Measurements from ENCODE around the gene OTUD5. TPM values are rescaled to one million over a fixed set of nuclear protein-coding genes. Genes with fewer than 3 reads are reported as not detected.
"Not testable (repeated sequence)": the region's sequence is repeated elsewhere in the genome, so short reads cannot be mapped to it uniquely, and the experiment has no call there.

Gene OTUD5
- polyA plus RNA-seq, 1 experiment: 53.6 TPM

DNA sequence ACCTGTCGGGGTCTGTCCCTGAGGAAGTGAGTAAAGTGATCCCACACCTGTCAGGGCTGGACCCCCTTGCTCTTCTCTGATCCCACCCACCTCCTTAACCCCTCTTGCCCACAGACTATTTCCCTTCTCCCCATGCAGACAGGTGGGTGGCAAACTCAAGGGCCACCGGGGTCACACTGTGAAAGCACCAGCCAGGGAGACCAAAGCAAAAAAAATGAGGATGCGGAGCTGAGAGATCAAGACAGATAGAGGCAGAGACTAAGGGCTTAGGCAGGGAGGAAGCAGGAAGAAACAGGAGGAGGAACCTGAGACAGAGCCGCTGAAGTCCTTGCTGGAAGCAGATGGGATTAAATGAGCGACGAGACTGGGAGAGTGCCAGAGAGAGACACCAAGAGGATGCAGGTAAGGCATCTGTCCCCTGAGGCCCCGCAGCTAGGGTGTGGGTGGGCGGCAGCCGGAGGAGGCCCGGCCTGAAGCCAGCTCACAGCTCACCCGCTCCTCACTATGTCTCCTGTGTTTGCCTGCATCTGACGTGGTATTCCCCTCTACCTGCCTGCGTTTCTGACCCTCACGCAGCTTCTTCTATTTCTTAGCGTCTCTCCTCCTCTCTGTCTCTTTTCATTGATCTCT is 67.0 kb downstream of the OTUD5 start:
- no peaks in the 10 kb centered on the region for H3K27me3 ChIP-seq (ENCODE audit: control insufficient read depth, insufficient read depth, low read length)
- no peak for DNase-seq (ENCODE audit: low read depth)
- TF ChIP-seq, protein P1, sequence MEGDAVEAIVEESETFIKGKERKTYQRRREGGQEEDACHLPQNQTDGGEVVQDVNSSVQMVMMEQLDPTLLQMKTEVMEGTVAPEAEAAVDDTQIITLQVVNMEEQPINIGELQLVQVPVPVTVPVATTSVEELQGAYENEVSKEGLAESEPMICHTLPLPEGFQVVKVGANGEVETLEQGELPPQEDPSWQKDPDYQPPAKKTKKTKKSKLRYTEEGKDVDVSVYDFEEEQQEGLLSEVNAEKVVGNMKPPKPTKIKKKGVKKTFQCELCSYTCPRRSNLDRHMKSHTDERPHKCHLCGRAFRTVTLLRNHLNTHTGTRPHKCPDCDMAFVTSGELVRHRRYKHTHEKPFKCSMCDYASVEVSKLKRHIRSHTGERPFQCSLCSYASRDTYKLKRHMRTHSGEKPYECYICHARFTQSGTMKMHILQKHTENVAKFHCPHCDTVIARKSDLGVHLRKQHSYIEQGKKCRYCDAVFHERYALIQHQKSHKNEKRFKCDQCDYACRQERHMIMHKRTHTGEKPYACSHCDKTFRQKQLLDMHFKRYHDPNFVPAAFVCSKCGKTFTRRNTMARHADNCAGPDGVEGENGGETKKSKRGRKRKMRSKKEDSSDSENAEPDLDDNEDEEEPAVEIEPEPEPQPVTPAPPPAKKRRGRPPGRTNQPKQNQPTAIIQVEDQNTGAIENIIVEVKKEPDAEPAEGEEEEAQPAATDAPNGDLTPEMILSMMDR (IDR thresholded peaks at IDR 0.05; ENCODE audit: insufficient read depth, low read depth, low read length): no peak
- ChIA-PET POLR2A (no interaction called here), CTCF (interaction anchor here (1.1 kb wide), 1 partner anchor 21 kb away, joined by 3 read pairs; the partner anchor contains the start of gene SLC35A2)
- H3K36me3 ChIP-seq (ENCODE audit: control insufficient read depth, insufficient read depth, low read length): peaks cover 6% of the 10 kb centered on the region; the same call in 1 of the 2 replicates
- peak overlapping the region; percentile 51 for H3K4me3 ChIP-seq (ENCODE audit: low read depth, low read length)

DNA sequence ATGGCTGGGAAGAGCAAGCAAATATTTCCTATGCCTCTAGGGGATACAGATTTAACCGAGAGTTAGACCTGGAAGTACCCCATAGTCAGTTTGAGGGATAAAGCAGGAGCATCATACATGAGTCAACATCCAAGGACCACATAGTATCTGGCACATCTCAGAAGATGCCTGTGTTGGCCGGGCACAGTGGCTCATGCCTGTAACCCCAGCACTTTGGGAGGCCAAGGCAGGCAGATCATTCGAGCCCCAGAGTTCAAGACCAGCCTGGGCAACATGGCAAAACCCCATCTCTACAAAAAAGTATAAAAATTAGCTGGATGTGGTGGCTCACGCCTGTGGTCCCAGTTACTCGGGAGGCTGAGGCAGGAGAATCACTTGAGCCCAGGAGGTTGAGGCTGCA is 70.8 kb downstream of the OTUD5 start:
- H3K36me3 ChIP-seq (ENCODE audit: control insufficient read depth, insufficient read depth, low read length); DNase-seq (ENCODE audit: low read depth); H3K27me3 ChIP-seq (ENCODE audit: control insufficient read depth, insufficient read depth, low read length); CTCF ChIA-PET; POLR2A ChIA-PET; H3K4me3 ChIP-seq (ENCODE audit: low read depth, low read length): not testable (repeated sequence)

DNA sequence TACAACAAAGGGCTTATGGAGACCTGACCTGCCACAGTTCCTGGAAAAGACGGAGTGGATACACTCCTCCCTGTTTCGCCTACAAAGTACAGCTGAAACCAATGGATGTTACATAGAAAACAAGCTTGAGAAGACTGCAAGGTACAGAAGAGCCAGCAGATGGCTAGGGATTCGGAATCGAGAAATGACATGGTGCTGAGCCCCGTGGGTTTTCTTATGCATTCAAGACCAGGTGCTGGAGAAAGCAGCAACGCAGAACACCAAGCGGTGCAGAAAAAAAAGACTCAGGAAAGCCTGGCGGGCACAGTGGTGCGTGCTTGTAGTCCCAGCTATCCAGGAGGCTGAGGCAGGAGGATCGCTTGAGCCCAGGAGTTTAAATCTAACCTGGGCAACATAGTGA is 73.7 kb downstream of the OTUD5 start:
- TF ChIP-seq, protein P1 (IDR thresholded peaks at IDR 0.05; ENCODE audit: insufficient read depth, low read depth, low read length): no peak
- no peak overlapping the region for H3K4me3 ChIP-seq (ENCODE audit: low read depth, low read length)
- ChIA-PET POLR2A (no interaction called here), CTCF (no interaction called here)
- no peaks in the 10 kb centered on the region for H3K27me3 ChIP-seq (ENCODE audit: control insufficient read depth, insufficient read depth, low read length)
- no peak for DNase-seq (ENCODE audit: low read depth)
- H3K36me3 ChIP-seq (ENCODE audit: control insufficient read depth, insufficient read depth, low read length): no peaks in the 10 kb centered on the region

DNA sequence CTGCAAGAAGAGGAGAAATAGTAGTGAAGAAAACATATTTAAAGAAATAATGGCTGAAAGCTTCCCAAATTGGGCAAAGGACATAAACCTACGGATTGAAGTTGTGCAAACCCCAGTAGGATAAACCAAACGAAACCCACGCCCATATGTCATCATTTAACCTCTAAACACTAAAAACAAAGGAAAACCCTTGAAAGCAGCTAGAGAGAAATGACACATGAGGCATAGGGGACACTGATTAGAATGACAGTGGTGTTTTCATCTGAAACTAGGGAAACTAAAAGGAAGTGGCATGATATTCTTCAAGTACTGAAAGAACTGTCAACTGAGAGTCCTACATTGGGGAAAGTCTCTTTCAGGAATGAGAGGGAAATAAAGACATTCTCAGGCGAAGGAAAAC is 80.5 kb downstream of the OTUD5 start:
- CTCF ChIA-PET; H3K4me3 ChIP-seq (ENCODE audit: low read depth, low read length); DNase-seq (ENCODE audit: low read depth); H3K36me3 ChIP-seq (ENCODE audit: control insufficient read depth, insufficient read depth, low read length); POLR2A ChIA-PET; H3K27me3 ChIP-seq (ENCODE audit: control insufficient read depth, insufficient read depth, low read length): not testable (repeated sequence)

Small RNA genes lying within 50 kb of the gene (small RNA-seq; reads per million reads assigned to genes)
- gene RNU6-722P (ENCODE audit: insufficient read length, low read depth, low replicate concordance): not detected

Other genes with a start within 250 kb of the OTUD5 start
- gene GLOD5, start 195.9 kb downstream of the OTUD5 start, polyA plus RNA-seq (2011; rRNA removed): not detected in 2 replicates
- gene GATA1, start 171.0 kb downstream of the OTUD5 start, polyA plus RNA-seq (2011; rRNA removed): not detected in 2 replicates
- gene HDAC6, start 155.5 kb downstream of the OTUD5 start, polyA plus RNA-seq (2011; rRNA removed): 22.5 and 32.1 TPM in 2 replicates
- not detected in 2 replicates for gene ERAS, start 131.1 kb downstream of the OTUD5 start, polyA plus RNA-seq (2011; rRNA removed)
- not detected in 2 replicates for gene PCSK1N, start 122.0 kb downstream of the OTUD5 start, polyA plus RNA-seq (2011; rRNA removed)
- 50.2 and 68.4 TPM in 2 replicates for gene TIMM17B, start 59.8 kb downstream of the OTUD5 start, polyA plus RNA-seq (2011; rRNA removed)
- gene PQBP1, start 59.7 kb downstream of the OTUD5 start, polyA plus RNA-seq (2011; rRNA removed): 63.8 and 89.6 TPM in 2 replicates
- gene SLC35A2, start 46.0 kb downstream of the OTUD5 start, polyA plus RNA-seq (2011; rRNA removed): 42.4 and 69.3 TPM in 2 replicates
- gene PIM2, start 38.6 kb downstream of the OTUD5 start, polyA plus RNA-seq (2011; rRNA removed): 5.6 and 8.0 TPM in 2 replicates
- 0.51 and 0.83 TPM in 2 replicates for gene KCND1, start 14.2 kb upstream of the OTUD5 start, polyA plus RNA-seq (2011; rRNA removed)
- 23.4 and 23.5 TPM in 2 replicates for gene GRIPAP1, start 44.7 kb upstream of the OTUD5 start, polyA plus RNA-seq (2011; rRNA removed)
- 20.8 and 26.4 TPM in 2 replicates for gene TFE3, start 85.8 kb upstream of the OTUD5 start, polyA plus RNA-seq (2011; rRNA removed)
- gene CCDC120, start 101.4 kb upstream of the OTUD5 start, polyA plus RNA-seq (2011; rRNA removed): 0.49 and 0.96 TPM in 2 replicates
- 41.4 and 48.8 TPM in 2 replicates for gene PRAF2, start 116.4 kb upstream of the OTUD5 start, polyA plus RNA-seq (2011; rRNA removed)
- 107 and 165 TPM in 2 replicates for gene WDR45, start 122.3 kb upstream of the OTUD5 start, polyA plus RNA-seq (2011; rRNA removed)
- gene GPKOW, start 166.1 kb upstream of the OTUD5 start, polyA plus RNA-seq (2011; rRNA removed): 28.2 and 33.1 TPM in 2 replicates
- 0.45 and 0.67 TPM in 2 replicates for gene MAGIX, start 205.2 kb upstream of the OTUD5 start, polyA plus RNA-seq (2011; rRNA removed)
- gene PLP2, start 214.3 kb upstream of the OTUD5 start, polyA plus RNA-seq (2011; rRNA removed): 217 and 225 TPM in 2 replicates
- 4.0 and 6.9 TPM in 2 replicates for gene PRICKLE3, start 228.8 kb upstream of the OTUD5 start, polyA plus RNA-seq (2011; rRNA removed)
- gene SYP, start 242.6 kb upstream of the OTUD5 start, polyA plus RNA-seq (2011; rRNA removed): 0.07 and 0.10 TPM in 2 replicates